C4-2B (cell line): ENCODE measurements around the gene SUMO2.

Source experiments
- CTCF ChIP-seq: fragments of 450-650 bp; conservative IDR thresholded peaks from 2 replicates; pipeline ENCODE4 v1.5.1; 2017; ENCODE audit warnings: mild to moderate bottlenecking
- ZFX ChIP-seq: fragments of 450-650 bp; IDR thresholded peaks from 2 replicates; pipeline ENCODE4 v1.6.1; 2017

GRCh38 chr17:75124041-75124818 is 58.5 kb downstream of the SUMO2 start:
- TF ChIP-seq CTCF: no peak
- TF ChIP-seq ZFX: no peak
